Transverse colon (tissue), 4 donors: Measurements from ENCODE around the gene CD84. TPM values are rescaled to one million over a fixed set of nuclear protein-coding genes. Genes with fewer than 3 reads are reported as not detected.
A peak's percentile ranks its signal among the peaks of the same experiment; 100 is the strongest.
"Not testable (repeated sequence)": the region's sequence is repeated elsewhere in the genome, so short reads cannot be mapped to it uniquely, and the experiment has no call there.

ENCODE experiments used
- DNase-seq: peaks from one replicate; pipeline ENCODE4 v3.0.0-alpha.2; 2019
- H3K27ac ChIP-seq, 4 donors: fragments of 200-600 bp; sonication (generic); 2 replicates each; pipeline ENCODE4 v1.5.1; 2016 to 2018; ENCODE audit warnings: inconsistent platforms in 4 of 4
- H3K27me3 ChIP-seq: fragments of 200-600 bp; sonication (generic); 2 replicates; pipeline ENCODE4 v1.5.1; 2017; ENCODE audit warnings: inconsistent platforms
- H3K36me3 ChIP-seq, 4 donors: fragments of 200-600 bp; sonication (generic); 2 replicates each; pipeline ENCODE4 v1.5.1; 2017 to 2019; ENCODE audit warnings: inconsistent platforms in 4 of 4
- H3K4me1 ChIP-seq, 4 donors: fragments of 200-600 bp; sonication (generic); 2 replicates each; pipeline ENCODE4 v1.5.1; 2017 to 2020; ENCODE audit warnings: inconsistent platforms in 4 of 4
- H3K4me3 ChIP-seq, 4 donors: fragments of 200-600 bp; sonication (generic); 1 replicate in 1 of 4; 2 replicates in 3 of 4; pipeline versions ENCODE4 v1.5.1 to v1.6.1; 2017 to 2019; ENCODE audit warnings: inconsistent platforms in 4 of 4
- H3K9me3 ChIP-seq, 2 donors: fragments of 200-600 bp; sonication (generic); 2 replicates each; pipeline ENCODE4 v1.5.1; 2017 to 2019; ENCODE audit warnings: inconsistent platforms in 2 of 2
- EP300 ChIP-seq: sonication (generic); formaldehyde crosslinking; IDR thresholded peaks from one replicate; pipeline ENCODE4 v1.6.1; 2017; ENCODE audit warnings: antibody characterized with exemption, low read depth
- POLR2A ChIP-seq: fragments of 450-650 bp; IDR thresholded peaks from one replicate; pipeline ENCODE4 v1.6.1; 2016; ENCODE audit warnings: antibody characterized with exemption, mild to moderate bottlenecking, moderate library complexity
- POLR2AphosphoS5 ChIP-seq, 3 donors: sonication (generic); formaldehyde crosslinking; IDR thresholded peaks; one replicate each; pipeline ENCODE4 v1.6.1; 2016; ENCODE audit warnings: antibody characterized with exemption in 3 of 3
- WGBS, 2 donors: methylation state at CpG; one replicate each; pipeline ENCODE4 v1.1.5; 2018; ENCODE audit warnings: low coverage in 1 of 2; 5-methylcytosine and 5-hydroxymethylcytosine counted together
- in situ Hi-C, 4 donors: fragments of 200-750 bp; cut with MboI; loops; one replicate each; pipeline versions ENCODE4 v1.15.0 to v1.15.1; 2017; ENCODE audit warnings: low sequenced_read_pairs in 3 of 4, low pct_ligation_motif_present in 1 of 4, low pct_unique_long_range_greater_than_20kb in 1 of 4
- intact Hi-C: fragments of 100-400 bp; cut with DNase I; formaldehyde crosslinking; loops from one replicate; pipeline ENCODE4 v1.15.1; 2023; ENCODE audit warnings: low total_unique reads
- total RNA-seq, 4 donors: library from RNA; depleted of rRNA; stranded (reverse); fragments of >200 nt; gene quantifications; one replicate each; pipeline ENCODE4 v1.1.0, GENCODE V29; 2016
- TF ChIP-seq, protein P1 (sequence below), 5 experiments: fragments of 200-600 bp in 3 of 5; fragments of 450-650 bp in 2 of 5; sonication (generic) in 3 of 5; IDR thresholded peaks; 1 replicate in 2 of 5; 2 replicates in 3 of 5; pipeline ENCODE4 v1.5.1; 2016 to 2017; ENCODE audit warnings: antibody characterized with exemption in 5 of 5, inconsistent platforms in 3 of 5, mild to moderate bottlenecking in 2 of 5, moderate library complexity in 1 of 5

The CD84 gene
- total RNA-seq, 4 donors from 2014 or later, result 1.4 to 8.6 (median 5.8) TPM

DNA sequence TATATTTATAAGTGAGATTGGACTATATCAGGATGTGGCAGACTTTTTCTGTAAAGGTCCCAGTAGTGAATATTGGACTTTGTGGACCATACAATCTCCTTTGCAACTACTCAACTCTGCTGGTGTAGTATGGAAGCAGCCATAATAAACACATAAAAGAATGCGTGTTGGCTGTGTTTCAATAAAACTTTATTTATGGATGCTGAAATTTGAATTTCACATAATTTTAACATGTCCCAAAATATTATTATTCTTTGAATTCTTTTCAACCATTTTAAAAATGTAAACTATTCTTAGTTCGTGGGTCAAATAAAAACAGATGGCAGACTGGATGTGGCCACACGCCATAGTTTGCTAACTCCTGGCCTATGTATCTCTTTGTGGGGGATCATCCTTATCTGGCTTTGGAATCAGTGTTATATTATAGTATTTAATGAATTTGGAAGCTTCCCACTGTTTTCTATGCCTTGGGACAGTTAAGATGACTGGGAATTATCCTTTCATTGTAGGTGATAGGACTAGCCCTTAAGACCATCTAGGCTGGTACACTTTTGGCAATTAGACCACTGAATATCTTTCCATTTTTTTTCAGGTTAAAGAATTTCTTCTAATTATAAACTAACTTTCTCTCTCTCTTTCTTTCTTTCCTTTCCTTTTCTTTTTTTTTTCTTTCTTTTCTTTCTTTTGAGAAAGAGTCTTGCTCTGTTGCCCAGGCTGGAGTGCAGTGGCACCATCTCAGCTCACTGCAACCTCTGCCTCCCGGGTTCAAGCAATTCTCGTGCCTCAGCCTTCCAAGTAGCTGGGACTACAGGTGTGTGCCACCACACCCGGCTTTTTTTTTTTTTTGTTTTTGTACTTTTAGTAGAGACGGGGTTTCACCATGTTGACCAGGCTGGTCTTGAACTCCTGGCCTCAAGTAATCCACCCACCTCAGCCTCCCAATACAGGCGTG, 41.3 kb downstream of the CD84 start:
- H3K9me3 ChIP-seq, result peaks cover 20 to 22% of the 10 kb centered on the region in 2 donors
- intact Hi-C loops, result no loop called here
- 76 to 78% methylated on average over 5 to 8 of the region's 8 CpGs for WGBS, 2 donors
- in situ Hi-C loops, result no loop called here
- H3K27me3 ChIP-seq, result no peaks in the 10 kb centered on the region
- TF ChIP-seq POLR2AphosphoS5 (IDR thresholded peaks at IDR 0.05), result no peak
- TF ChIP-seq, protein P1, sequence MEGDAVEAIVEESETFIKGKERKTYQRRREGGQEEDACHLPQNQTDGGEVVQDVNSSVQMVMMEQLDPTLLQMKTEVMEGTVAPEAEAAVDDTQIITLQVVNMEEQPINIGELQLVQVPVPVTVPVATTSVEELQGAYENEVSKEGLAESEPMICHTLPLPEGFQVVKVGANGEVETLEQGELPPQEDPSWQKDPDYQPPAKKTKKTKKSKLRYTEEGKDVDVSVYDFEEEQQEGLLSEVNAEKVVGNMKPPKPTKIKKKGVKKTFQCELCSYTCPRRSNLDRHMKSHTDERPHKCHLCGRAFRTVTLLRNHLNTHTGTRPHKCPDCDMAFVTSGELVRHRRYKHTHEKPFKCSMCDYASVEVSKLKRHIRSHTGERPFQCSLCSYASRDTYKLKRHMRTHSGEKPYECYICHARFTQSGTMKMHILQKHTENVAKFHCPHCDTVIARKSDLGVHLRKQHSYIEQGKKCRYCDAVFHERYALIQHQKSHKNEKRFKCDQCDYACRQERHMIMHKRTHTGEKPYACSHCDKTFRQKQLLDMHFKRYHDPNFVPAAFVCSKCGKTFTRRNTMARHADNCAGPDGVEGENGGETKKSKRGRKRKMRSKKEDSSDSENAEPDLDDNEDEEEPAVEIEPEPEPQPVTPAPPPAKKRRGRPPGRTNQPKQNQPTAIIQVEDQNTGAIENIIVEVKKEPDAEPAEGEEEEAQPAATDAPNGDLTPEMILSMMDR (IDR thresholded peaks at IDR 0.05), result no peak
- no peak for TF ChIP-seq POLR2A
- TF ChIP-seq EP300, result no peak
- no peak overlapping the region for H3K4me3 ChIP-seq
- H3K36me3 ChIP-seq, result no peaks in the 10 kb centered on the region
- no peak for DNase-seq
- H3K27ac ChIP-seq, result peak overlapping the region; percentile 83 to 88 (median 85)
- H3K4me1 ChIP-seq, result peaks cover 0 to 50% (median 23%) of the 10 kb centered on the region in 4 donors

DNA sequence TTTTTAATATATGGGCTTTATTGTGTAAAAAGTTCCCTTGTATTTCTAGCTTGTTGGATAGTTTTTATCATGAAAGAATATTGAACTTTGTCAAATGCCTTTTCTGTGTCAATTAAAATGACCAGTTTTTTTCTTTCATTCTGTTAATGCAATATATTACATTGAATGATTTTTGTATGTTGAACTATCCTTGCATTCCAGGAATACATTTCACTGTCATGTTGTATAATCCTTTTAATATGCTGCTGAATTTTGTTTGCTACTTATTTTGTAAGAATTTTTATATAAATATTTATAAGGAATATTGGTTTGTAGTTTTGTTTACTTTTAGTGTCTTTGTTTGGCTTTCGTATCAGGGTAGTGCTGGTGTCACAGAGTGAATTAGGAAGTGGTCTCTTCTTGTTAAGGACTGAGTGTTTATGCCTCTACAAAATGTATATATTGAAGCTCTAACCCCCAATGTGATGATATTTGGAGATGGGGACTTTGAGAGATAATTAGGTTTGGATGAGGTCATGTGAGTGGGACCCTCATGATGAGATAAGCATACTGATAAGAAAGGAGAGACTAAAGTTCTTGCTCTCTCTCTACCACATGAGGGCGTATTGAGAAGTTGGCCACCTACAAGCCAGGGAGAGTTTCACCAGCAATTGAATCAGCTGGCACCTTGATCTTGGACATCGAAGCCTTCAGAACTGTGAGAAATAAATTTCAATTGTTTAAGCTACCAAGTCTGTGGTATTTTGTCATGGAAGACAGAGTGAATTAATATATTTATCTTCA, 44.3 kb downstream of the CD84 start:
- no peak for DNase-seq
- Histone ChIP-seq H3K27ac (no peak overlapping the region), H3K27me3 (no peaks in the 10 kb centered on the region), H3K9me3 (peaks cover 20 to 22% of the 10 kb centered on the region in 2 donors), H3K36me3 (no peaks in the 10 kb centered on the region), H3K4me3 (no peak overlapping the region), H3K4me1 (peaks cover 0 to 23% (median 10%) of the 10 kb centered on the region in 4 donors)
- 74 to 89% methylated on average over 3 of the region's 3 CpGs for WGBS, 2 donors
- TF ChIP-seq POLR2AphosphoS5 (IDR thresholded peaks at IDR 0.05), result no peak
- in situ Hi-C loops (no loop called here), intact Hi-C loops (loop anchor here (5.0 kb wide), 1 partner anchor 168 kb away; the partner anchor contains the start of gene NHLH1)

DNA sequence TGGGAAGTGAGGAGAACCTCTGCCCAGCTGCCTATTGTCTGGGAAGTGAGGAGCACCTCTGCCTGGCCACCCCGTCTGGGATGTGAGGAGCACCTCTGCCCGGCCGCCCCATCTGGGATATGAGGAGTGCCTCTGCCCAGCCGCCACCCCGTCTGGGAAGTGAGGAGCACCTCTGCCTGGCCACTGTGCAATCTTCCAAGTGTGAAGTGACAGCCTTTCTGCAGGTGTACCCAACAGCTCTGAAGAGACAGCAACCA, 46.8 kb downstream of the CD84 start:
- in situ Hi-C loops, result not testable (repeated sequence)

DNA sequence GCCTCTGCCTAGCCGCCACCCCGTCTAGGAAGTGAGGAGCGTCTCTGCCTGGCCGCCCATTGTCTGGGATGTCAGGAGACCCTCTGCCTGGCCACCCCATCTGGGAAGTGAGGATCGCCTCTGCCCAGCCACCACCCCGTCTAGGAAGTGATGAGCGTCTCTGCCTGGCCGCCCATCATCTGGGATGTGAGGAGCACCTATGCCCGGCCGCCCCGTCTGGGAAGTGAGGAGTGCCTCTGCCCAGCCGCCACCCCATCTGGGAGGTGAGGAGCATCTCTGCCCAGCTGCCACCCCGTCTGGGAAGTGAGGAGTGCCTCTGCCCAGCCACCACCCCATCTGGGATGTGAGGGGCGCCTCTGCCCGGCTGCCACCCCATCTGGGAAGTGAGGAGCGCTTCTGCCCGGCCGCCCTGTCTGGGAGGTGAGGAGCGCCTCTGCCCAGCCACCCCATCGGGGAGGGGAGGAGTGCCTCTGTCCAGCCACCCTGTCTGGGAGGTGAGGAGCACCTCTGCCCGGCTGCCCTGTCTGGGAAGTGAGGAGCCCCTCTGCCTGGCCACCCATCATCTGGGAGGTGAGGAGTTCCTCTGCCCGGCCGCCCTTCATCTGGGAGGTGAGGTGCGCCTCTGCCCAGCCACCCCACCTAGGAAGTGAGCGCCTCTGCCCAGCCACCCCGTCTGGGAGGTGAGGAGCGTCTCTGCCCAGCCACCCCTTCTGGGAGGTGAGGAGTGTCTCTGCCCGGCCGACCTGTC, 47.3 kb downstream of the CD84 start:
- H3K4me1 ChIP-seq, DNase-seq, H3K36me3 ChIP-seq, H3K4me3 ChIP-seq, H3K27me3 ChIP-seq, in situ Hi-C loops, H3K27ac ChIP-seq: not testable (repeated sequence)
- H3K9me3 ChIP-seq, result peaks cover 20 to 22% of the 10 kb centered on the region in 2 donors
- intact Hi-C loops, result loop anchor here (5.0 kb wide), 1 partner anchor 165 kb away; the partner anchor contains the start of gene NHLH1
- 79% methylated on average over 16 of the region's 29 CpGs; no CpG with 5 or more reads in 1 of the 2 donors for WGBS, 2 donors

More for the DNA sequence above, 46.8 kb downstream of the CD84 start:
- H3K4me1 ChIP-seq, DNase-seq, H3K27ac ChIP-seq, H3K36me3 ChIP-seq, H3K4me3 ChIP-seq, H3K27me3 ChIP-seq: not testable (repeated sequence)
- intact Hi-C loops, result loop anchor here (5.0 kb wide), 1 partner anchor 165 kb away; the partner anchor contains the start of gene NHLH1
- H3K9me3 ChIP-seq, result peaks cover 20 to 22% of the 10 kb centered on the region in 2 donors
- WGBS, 2 donors, result no CpG with 5 or more reads among the region's 5 CpGs

DNA sequence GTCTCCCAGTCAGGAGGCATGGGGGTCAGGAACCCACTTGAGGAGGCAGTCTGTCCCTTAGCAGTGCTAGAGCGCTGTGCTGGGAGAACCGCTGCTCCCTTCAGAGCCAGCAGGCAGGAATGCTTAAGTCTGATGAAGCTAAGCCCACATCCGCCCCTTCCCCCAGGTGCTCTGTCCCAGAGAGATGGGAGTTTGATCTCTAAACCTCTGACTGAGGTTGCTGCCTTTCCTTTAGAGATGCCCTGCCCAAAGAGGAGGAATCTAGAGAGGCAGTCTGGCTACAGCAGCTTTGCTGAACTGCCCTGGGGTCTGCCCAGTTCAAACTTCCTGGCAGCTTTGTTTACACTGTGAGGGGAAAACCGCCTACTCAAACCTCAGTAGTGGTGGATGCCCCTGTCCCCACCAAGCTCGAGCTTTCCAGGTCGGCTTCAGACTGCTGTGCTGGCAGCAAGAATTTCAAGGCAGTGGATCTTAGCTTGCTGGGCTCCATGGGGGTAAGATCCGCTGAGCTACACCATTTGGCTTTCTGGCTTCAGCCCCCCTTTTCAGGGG, 49.8 kb downstream of the CD84 start:
- DNase-seq, H3K4me1 ChIP-seq, H3K9me3 ChIP-seq, H3K27ac ChIP-seq, intact Hi-C loops, in situ Hi-C loops, H3K36me3 ChIP-seq, H3K27me3 ChIP-seq, H3K4me3 ChIP-seq: not testable (repeated sequence)
- WGBS, 2 donors, result 69% methylated on average over 7 of the region's 7 CpGs; no CpG with 5 or more reads in 1 of the 2 donors

DNA sequence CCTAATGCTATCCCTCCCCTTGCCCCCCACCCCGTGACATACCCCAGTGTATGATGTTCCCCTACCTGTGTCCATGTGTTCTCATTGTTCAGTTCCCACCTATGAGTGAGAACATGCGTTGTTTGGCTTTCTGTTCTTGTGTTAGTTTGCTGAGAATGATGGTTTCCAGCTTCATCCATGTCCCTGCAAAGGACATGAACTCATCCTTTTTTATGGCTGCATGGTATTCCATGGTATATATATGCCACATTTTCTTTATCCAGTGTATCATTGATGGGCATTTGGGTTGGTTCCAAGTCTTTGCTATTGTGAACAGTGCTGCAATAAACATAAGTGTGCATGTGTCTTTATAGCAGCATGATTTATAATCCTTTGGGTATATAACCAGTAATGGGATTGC, 55.5 kb downstream of the CD84 start:
- H3K4me3 ChIP-seq, H3K36me3 ChIP-seq, intact Hi-C loops, H3K27ac ChIP-seq, in situ Hi-C loops, DNase-seq, H3K27me3 ChIP-seq, H3K9me3 ChIP-seq: not testable (repeated sequence)
- peaks cover 0 to 13% (median 0%) of the 10 kb centered on the region in 4 donors for H3K4me1 ChIP-seq
- 90 to 92% methylated on average over 2 of the region's 2 CpGs for WGBS, 2 donors
